Astrocyte of the cerebellum (primary cell): ENCODE data around the gene LYRM7.

ENCODE experiments used
- DNase-seq: peaks from one replicate; pipeline ENCODE4 v3.0.0-alpha.2; 2011; ENCODE audit warnings: low read depth
- H3K4me3 ChIP-seq: 2 replicates; pipeline ENCODE4 v1.5.1; 2011; ENCODE audit warnings: mild to moderate bottlenecking, low read depth, low read length, moderate library complexity
- CTCF ChIP-seq: IDR thresholded peaks from 2 replicates; pipeline ENCODE4 v1.5.1; 2012; ENCODE audit warnings: low read length, low read depth, moderate library complexity, mild to moderate bottlenecking; ENCODE audit errors: missing control alignments
- in situ Hi-C: cut with HindIII; loops from 2 replicates; pipeline ENCODE4 v1.10.0; 2017; ENCODE audit warnings: low sequenced_read_pairs

Gene LYRM7

GRCh38 chr5:131222731-131223130, 52.0 kb downstream of the LYRM7 start:
- H3K4me3 ChIP-seq = no peak overlapping the region
- in situ Hi-C loops = no loop called here
- no peak for DNase-seq
- no peak for TF ChIP-seq CTCF

- H3K4me3 ChIP-seq = no peak overlapping the region
- in situ Hi-C loops = no loop called here
- TF ChIP-seq CTCF = no peak
- no peak for DNase-seq
These were observed 53.1 kb downstream of the LYRM7 start for GRCh38 chr5:131223751-131224386.

GRCh38 chr5:131224387-131225201, 53.9 kb downstream of the LYRM7 start:
- DNase-seq = no peak
- in situ Hi-C loops = no loop called here
- TF ChIP-seq CTCF = no peak
- no peak overlapping the region for H3K4me3 ChIP-seq

GRCh38 chr5:131225282-131225974, 54.7 kb downstream of the LYRM7 start:
- TF ChIP-seq CTCF = no peak
- in situ Hi-C loops = no loop called here
- H3K4me3 ChIP-seq = no peak overlapping the region
- DNase-seq = no peak

GRCh38 chr5:131226899-131227298, 56.2 kb downstream of the LYRM7 start:
- no peak for TF ChIP-seq CTCF
- DNase-seq = no peak
- no peak overlapping the region for H3K4me3 ChIP-seq
- in situ Hi-C loops = no loop called here

- no peak for TF ChIP-seq CTCF
- in situ Hi-C loops = no loop called here
- H3K4me3 ChIP-seq = no peak overlapping the region
- no peak for DNase-seq
These were observed 57.9 kb downstream of the LYRM7 start for GRCh38 chr5:131228646-131229045.
